Neural crest cell (in vitro differentiated cells): ENCODE data around the gene SLC51A. TPM values are rescaled to one million over a fixed set of nuclear protein-coding genes. Genes with fewer than 3 reads are reported as not detected.

ENCODE experiments used
- DNase-seq: peaks from one replicate; pipeline ENCODE4 v3.0.0; 2021; ENCODE audit warnings: low read depth, mixed read lengths, low spot score
- H3K27ac Mint-ChIP-seq: one replicate; pipeline ENCODE4 v1.8.0; 2021; ENCODE audit warnings: mild to moderate bottlenecking, mixed read lengths; ENCODE audit not compliant: unreplicated experiment
- H3K27me3 Mint-ChIP-seq: 2 replicates; pipeline ENCODE4 v1.8.0; 2021; ENCODE audit warnings: low read depth, mild to moderate bottlenecking, mixed read lengths
- H3K36me3 Mint-ChIP-seq: 2 replicates; pipeline ENCODE4 v1.8.0; 2021; ENCODE audit warnings: low read depth, mild to moderate bottlenecking, mixed read lengths
- H3K4me1 Mint-ChIP-seq: 2 replicates; pipeline ENCODE4 v1.8.0; 2021; ENCODE audit warnings: mixed read lengths
- H3K4me3 Mint-ChIP-seq: one replicate; pipeline ENCODE4 v1.8.0; 2021; ENCODE audit warnings: mild to moderate bottlenecking, mixed read lengths
- H3K9me3 Mint-ChIP-seq: 2 replicates; pipeline ENCODE4 v1.8.0; 2021; ENCODE audit warnings: mixed read lengths
- total RNA-seq: library from RNA; stranded (reverse); gene quantifications from 2 replicates; pipeline ENCODE4 v1.2.1, GENCODE V29; 2021
- TF ChIP-seq, protein P1 (sequence below): fragments of 200-600 bp; sonication (generic); conservative IDR thresholded peaks from 2 replicates; pipeline ENCODE4 v1.5.0; 2021; ENCODE audit warnings: antibody characterized with exemption, mild to moderate bottlenecking

SLC51A gene
- total RNA-seq, 1 donor from 2014 or later = not detected

- no peak overlapping the region for H3K4me3 Mint-ChIP-seq
- no peak overlapping the region for H3K27ac Mint-ChIP-seq
- no peak for DNase-seq
- H3K9me3 Mint-ChIP-seq = no peaks in the 10 kb centered on the region
- no peaks in the 10 kb centered on the region for H3K27me3 Mint-ChIP-seq
- TF ChIP-seq, protein P1, sequence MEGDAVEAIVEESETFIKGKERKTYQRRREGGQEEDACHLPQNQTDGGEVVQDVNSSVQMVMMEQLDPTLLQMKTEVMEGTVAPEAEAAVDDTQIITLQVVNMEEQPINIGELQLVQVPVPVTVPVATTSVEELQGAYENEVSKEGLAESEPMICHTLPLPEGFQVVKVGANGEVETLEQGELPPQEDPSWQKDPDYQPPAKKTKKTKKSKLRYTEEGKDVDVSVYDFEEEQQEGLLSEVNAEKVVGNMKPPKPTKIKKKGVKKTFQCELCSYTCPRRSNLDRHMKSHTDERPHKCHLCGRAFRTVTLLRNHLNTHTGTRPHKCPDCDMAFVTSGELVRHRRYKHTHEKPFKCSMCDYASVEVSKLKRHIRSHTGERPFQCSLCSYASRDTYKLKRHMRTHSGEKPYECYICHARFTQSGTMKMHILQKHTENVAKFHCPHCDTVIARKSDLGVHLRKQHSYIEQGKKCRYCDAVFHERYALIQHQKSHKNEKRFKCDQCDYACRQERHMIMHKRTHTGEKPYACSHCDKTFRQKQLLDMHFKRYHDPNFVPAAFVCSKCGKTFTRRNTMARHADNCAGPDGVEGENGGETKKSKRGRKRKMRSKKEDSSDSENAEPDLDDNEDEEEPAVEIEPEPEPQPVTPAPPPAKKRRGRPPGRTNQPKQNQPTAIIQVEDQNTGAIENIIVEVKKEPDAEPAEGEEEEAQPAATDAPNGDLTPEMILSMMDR = no peak
- H3K4me1 Mint-ChIP-seq = peaks cover 24% of the 10 kb centered on the region
- H3K36me3 Mint-ChIP-seq = no peaks in the 10 kb centered on the region
Observed at GRCh38 chr3:196219970-196220311, 3.6 kb downstream of the SLC51A start.

DNA sequence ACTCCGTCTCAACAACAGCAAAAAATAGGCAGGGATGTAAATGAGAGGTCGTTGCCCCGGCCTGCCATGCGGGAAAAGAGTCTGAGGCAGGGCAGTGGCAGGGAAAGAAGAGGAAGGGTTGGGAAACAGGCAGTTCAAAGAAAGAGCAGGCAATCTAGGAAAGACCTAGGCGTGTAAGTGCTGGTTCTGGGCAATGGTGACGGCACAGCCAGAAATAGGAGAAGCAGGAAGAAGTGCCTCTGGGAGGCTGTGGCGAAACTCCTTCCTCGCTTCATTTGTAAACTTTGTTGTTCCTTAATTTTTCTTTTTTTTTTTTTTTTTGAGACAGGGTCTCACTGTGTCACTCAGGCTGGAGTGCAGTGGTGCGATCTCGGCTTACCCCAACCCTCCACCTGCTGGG is 4.3 kb downstream of the SLC51A start:
- Mint-ChIP-seq H3K9me3 (no peaks in the 10 kb centered on the region), H3K27ac (no peak overlapping the region)

DNA sequence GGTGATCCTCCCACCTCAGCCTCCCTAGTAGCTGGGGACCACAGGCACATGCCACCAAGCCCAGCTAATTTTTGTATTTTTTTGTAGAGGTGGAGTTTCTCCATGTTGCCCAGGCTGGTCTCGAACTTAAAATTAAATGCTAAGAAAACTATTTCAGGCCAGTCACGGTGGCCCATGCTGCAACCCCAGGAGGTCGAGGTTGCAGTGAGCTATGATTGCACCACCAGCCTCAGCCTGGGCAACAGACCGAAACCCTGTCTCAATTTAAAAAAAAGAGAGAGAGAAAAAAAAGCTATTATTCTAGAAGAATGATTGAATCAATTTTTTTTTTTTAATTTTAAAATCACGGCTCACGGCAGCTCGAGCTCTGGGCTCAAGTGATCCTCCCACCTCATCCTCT is 4.7 kb downstream of the SLC51A start:
- Mint-ChIP-seq H3K4me3 (no peak overlapping the region), H3K9me3 (no peaks in the 10 kb centered on the region), H3K36me3 (no peaks in the 10 kb centered on the region), H3K27ac (no peak overlapping the region), H3K4me1 (peaks cover 13% of the 10 kb centered on the region), H3K27me3 (no peaks in the 10 kb centered on the region)
- TF ChIP-seq, protein P1 = no peak
- DNase-seq = no peak

More for the DNA sequence above, 4.3 kb downstream of the SLC51A start:
- Mint-ChIP-seq H3K4me1 (peaks cover 17% of the 10 kb centered on the region), H3K27me3 (no peaks in the 10 kb centered on the region), H3K36me3 (no peaks in the 10 kb centered on the region), H3K4me3 (no peak overlapping the region)
- DNase-seq = no peak
- TF ChIP-seq, protein P1 = no peak

- H3K36me3 Mint-ChIP-seq = no peaks in the 10 kb centered on the region
- TF ChIP-seq, protein P1 = no peak
Observed at GRCh38 chr3:196222876-196223595, 6.7 kb downstream of the SLC51A start.

GRCh38 chr3:196225086-196225485 is 8.8 kb downstream of the SLC51A start:
- Mint-ChIP-seq H3K36me3 (no peaks in the 10 kb centered on the region), H3K27me3 (no peaks in the 10 kb centered on the region), H3K4me3 (no peak overlapping the region), H3K9me3 (no peaks in the 10 kb centered on the region), H3K4me1 (peaks cover under 1% of the 10 kb centered on the region), H3K27ac (no peak overlapping the region)
- TF ChIP-seq, protein P1 = no peak
- DNase-seq = no peak

More at GRCh38 chr3:196222876-196223595, 6.7 kb downstream of the SLC51A start:
- Mint-ChIP-seq H3K27me3 (no peaks in the 10 kb centered on the region), H3K4me3 (no peak overlapping the region), H3K4me1 (peaks cover 13% of the 10 kb centered on the region), H3K9me3 (no peaks in the 10 kb centered on the region), H3K27ac (no peak overlapping the region)
- DNase-seq = no peak
